Memory B cell (primary cell): ENCODE data around the gene PPP1R14C.
A peak's percentile ranks its signal among the peaks of the same experiment; 100 is the strongest.

Experiments used
- ATAC-seq: fragments of 150-1000 bp; cut with Tn5 transposase; 2 replicates; pipeline ENCODE4 v1.10.0; 2021; ENCODE audit warnings: low read depth, mild to moderate bottlenecking, moderate library complexity
- DNase-seq, 2 donors: peaks; one replicate each; pipeline ENCODE4 v3.0.0; 2022; ENCODE audit warnings: low spot score in 2 of 2
- H3K27ac Mint-ChIP-seq: one replicate; pipeline ENCODE4 v1.8.0; 2022; ENCODE audit warnings: mild to moderate bottlenecking, moderate library complexity, mixed read lengths
- H3K27me3 Mint-ChIP-seq: one replicate; pipeline ENCODE4 v1.8.0; 2022; ENCODE audit warnings: mixed read lengths
- H3K36me3 Mint-ChIP-seq: one replicate; pipeline ENCODE4 v1.8.0; 2022; ENCODE audit warnings: mild to moderate bottlenecking, mixed read lengths
- H3K4me1 Mint-ChIP-seq: one replicate; pipeline ENCODE4 v1.8.0; 2022; ENCODE audit warnings: mixed read lengths
- H3K4me3 Mint-ChIP-seq: one replicate; pipeline ENCODE4 v1.8.0; 2022; ENCODE audit warnings: mild to moderate bottlenecking, moderate library complexity, mixed read lengths
- H3K9me3 Mint-ChIP-seq: one replicate; pipeline ENCODE4 v1.8.0; 2022; ENCODE audit warnings: mixed read lengths

The PPP1R14C gene

GRCh38 chr6:150255840-150256239 lies 113.0 kb downstream of the PPP1R14C start:
- Mint-ChIP-seq H3K27ac (no peak overlapping the region), H3K36me3 (no peaks in the 10 kb centered on the region), H3K4me3 (no peak overlapping the region), H3K27me3 (peaks cover 26% of the 10 kb centered on the region), H3K9me3 (no peaks in the 10 kb centered on the region), H3K4me1 (no peaks in the 10 kb centered on the region)
- ATAC-seq, result no peak
- no peak for DNase-seq

- Mint-ChIP-seq H3K27ac (no peak overlapping the region), H3K9me3 (no peaks in the 10 kb centered on the region), H3K36me3 (no peaks in the 10 kb centered on the region), H3K4me3 (no peak overlapping the region), H3K4me1 (no peaks in the 10 kb centered on the region), H3K27me3 (peaks cover 21% of the 10 kb centered on the region)
- no peak for DNase-seq
- ATAC-seq, result no peak
Measured at GRCh38 chr6:150256618-150257272, 113.9 kb downstream of the PPP1R14C start.

- no peaks in the 10 kb centered on the region for H3K4me1 Mint-ChIP-seq
- no peaks in the 10 kb centered on the region for H3K9me3 Mint-ChIP-seq
- DNase-seq (no peak), ATAC-seq (no peak)
- peaks cover 24% of the 10 kb centered on the region for H3K27me3 Mint-ChIP-seq
- H3K36me3 Mint-ChIP-seq, result no peaks in the 10 kb centered on the region
- no peak overlapping the region for H3K4me3 Mint-ChIP-seq
- H3K27ac Mint-ChIP-seq, result no peak overlapping the region
Measured at GRCh38 chr6:150258381-150258780, 115.5 kb downstream of the PPP1R14C start.

GRCh38 chr6:150260931-150261330 lies 118.1 kb downstream of the PPP1R14C start:
- Mint-ChIP-seq H3K27me3 (peaks cover 14% of the 10 kb centered on the region), H3K9me3 (no peaks in the 10 kb centered on the region), H3K27ac (no peak overlapping the region), H3K4me1 (no peaks in the 10 kb centered on the region), H3K4me3 (no peak overlapping the region), H3K36me3 (no peaks in the 10 kb centered on the region)
- no peak for DNase-seq
- no peak for ATAC-seq

- H3K27me3 Mint-ChIP-seq, result peaks cover 11% of the 10 kb centered on the region
- H3K27ac Mint-ChIP-seq, result no peak overlapping the region
- no peaks in the 10 kb centered on the region for H3K36me3 Mint-ChIP-seq
- ATAC-seq (no peak), DNase-seq (no peak)
- H3K9me3 Mint-ChIP-seq, result no peaks in the 10 kb centered on the region
- no peaks in the 10 kb centered on the region for H3K4me1 Mint-ChIP-seq
- H3K4me3 Mint-ChIP-seq, result no peak overlapping the region
Measured at GRCh38 chr6:150261997-150262697, 119.3 kb downstream of the PPP1R14C start.

GRCh38 chr6:150263765-150264404 lies 121.0 kb downstream of the PPP1R14C start:
- H3K27me3 Mint-ChIP-seq, result peaks cover 6% of the 10 kb centered on the region
- no peak overlapping the region for H3K27ac Mint-ChIP-seq
- ATAC-seq, result no peak
- no peaks in the 10 kb centered on the region for H3K4me1 Mint-ChIP-seq
- no peak overlapping the region for H3K4me3 Mint-ChIP-seq
- H3K36me3 Mint-ChIP-seq, result no peaks in the 10 kb centered on the region
- DNase-seq, result no peak
- peaks cover under 1% of the 10 kb centered on the region for H3K9me3 Mint-ChIP-seq

- H3K36me3 Mint-ChIP-seq, result no peaks in the 10 kb centered on the region
- H3K4me3 Mint-ChIP-seq, result no peak overlapping the region
- H3K27me3 Mint-ChIP-seq, result peaks cover 13% of the 10 kb centered on the region
- H3K9me3 Mint-ChIP-seq, result peaks cover 2% of the 10 kb centered on the region
- no peak overlapping the region for H3K27ac Mint-ChIP-seq
- DNase-seq (no peak), ATAC-seq (no peak)
- no peaks in the 10 kb centered on the region for H3K4me1 Mint-ChIP-seq
Measured at GRCh38 chr6:150266309-150266708, 123.5 kb downstream of the PPP1R14C start.

GRCh38 chr6:150266963-150267685 lies 124.3 kb downstream of the PPP1R14C start:
- no peak for DNase-seq
- H3K9me3 Mint-ChIP-seq, result peaks cover 2% of the 10 kb centered on the region
- no peak for ATAC-seq
- no peaks in the 10 kb centered on the region for H3K4me1 Mint-ChIP-seq
- H3K27me3 Mint-ChIP-seq, result peaks cover 13% of the 10 kb centered on the region
- no peak overlapping the region for H3K27ac Mint-ChIP-seq
- no peak overlapping the region for H3K4me3 Mint-ChIP-seq
- no peaks in the 10 kb centered on the region for H3K36me3 Mint-ChIP-seq

- Mint-ChIP-seq H3K27me3 (peaks cover 10% of the 10 kb centered on the region), H3K9me3 (peaks cover 2% of the 10 kb centered on the region), H3K27ac (no peak overlapping the region), H3K4me3 (no peak overlapping the region), H3K36me3 (no peaks in the 10 kb centered on the region), H3K4me1 (no peaks in the 10 kb centered on the region)
- no peak for ATAC-seq
- no peak for DNase-seq
Measured at GRCh38 chr6:150267686-150268561, 125.1 kb downstream of the PPP1R14C start.

- peaks cover 2% of the 10 kb centered on the region for H3K9me3 Mint-ChIP-seq
- H3K4me3 Mint-ChIP-seq, result no peak overlapping the region
- DNase-seq, result no peak
- H3K4me1 Mint-ChIP-seq, result no peaks in the 10 kb centered on the region
- no peak for ATAC-seq
- H3K27ac Mint-ChIP-seq, result no peak overlapping the region
- no peaks in the 10 kb centered on the region for H3K36me3 Mint-ChIP-seq
- peaks cover 10% of the 10 kb centered on the region for H3K27me3 Mint-ChIP-seq
Measured at GRCh38 chr6:150269130-150269856, 126.4 kb downstream of the PPP1R14C start.

- ATAC-seq, result no peak
- no peak overlapping the region for H3K27ac Mint-ChIP-seq
- no peak for DNase-seq
Measured at GRCh38 chr6:150269857-150270223, 127.0 kb downstream of the PPP1R14C start.

GRCh38 chr6:150270330-150271052 lies 127.6 kb downstream of the PPP1R14C start:
- peaks cover 2% of the 10 kb centered on the region for H3K9me3 Mint-ChIP-seq
- ATAC-seq, result no peak

More at GRCh38 chr6:150269857-150270223, 127.0 kb downstream of the PPP1R14C start:
- Mint-ChIP-seq H3K4me3 (no peak overlapping the region), H3K36me3 (no peaks in the 10 kb centered on the region), H3K4me1 (no peaks in the 10 kb centered on the region), H3K9me3 (peaks cover 2% of the 10 kb centered on the region), H3K27me3 (peaks cover 10% of the 10 kb centered on the region)

More at GRCh38 chr6:150270330-150271052, 127.6 kb downstream of the PPP1R14C start:
- no peak overlapping the region for H3K4me3 Mint-ChIP-seq
- H3K27me3 Mint-ChIP-seq, result peaks cover 10% of the 10 kb centered on the region
- peak overlapping the region; percentile 11 for H3K27ac Mint-ChIP-seq
- H3K36me3 Mint-ChIP-seq, result no peaks in the 10 kb centered on the region
- no peaks in the 10 kb centered on the region for H3K4me1 Mint-ChIP-seq
- DNase-seq, result no peak
